ENCODE data around the gene SERBP1.
A peak's percentile ranks its signal among the peaks of the same experiment; 100 is the strongest.
"Not testable (repeated sequence)": the region's sequence is repeated elsewhere in the genome, so short reads cannot be mapped to it uniquely, and the experiment has no call there.

Gene SERBP1

DNA sequence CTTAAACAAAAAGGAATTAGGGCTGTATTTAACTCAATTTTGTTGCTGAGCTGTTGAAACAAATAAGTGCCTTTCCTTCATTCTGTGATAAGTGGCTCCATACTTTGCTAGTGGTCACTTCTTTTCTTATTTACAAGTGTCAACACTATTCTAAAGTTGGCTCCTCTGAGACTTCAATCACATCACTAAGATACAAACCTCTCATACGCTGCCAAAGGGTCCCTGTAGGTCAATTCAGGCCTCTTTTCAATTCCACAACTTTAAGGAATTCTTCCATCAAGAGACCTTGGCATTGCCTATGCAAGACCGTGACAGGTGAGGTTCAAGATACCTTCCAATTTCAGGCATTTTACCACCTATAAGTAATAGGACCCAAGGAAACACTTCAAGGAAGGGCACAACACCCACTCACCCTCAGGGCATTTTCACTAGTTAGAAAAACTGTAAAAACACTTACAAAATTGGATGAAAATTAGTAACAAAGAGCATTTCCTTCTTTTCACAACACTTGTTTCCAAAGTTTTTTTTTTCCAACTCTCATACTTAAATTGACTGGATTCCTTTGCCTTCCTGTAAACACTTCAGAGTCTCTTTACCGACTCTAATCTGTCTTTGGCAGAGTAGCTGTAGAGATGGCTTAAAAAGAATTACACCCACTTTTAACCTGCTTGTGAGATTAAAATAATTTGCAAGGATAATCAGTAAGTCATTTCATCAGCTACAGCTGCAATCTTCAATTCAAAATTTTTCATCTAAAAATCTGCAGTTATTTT, 24.5 kb downstream of the SERBP1 start:
- no peak overlapping the region for H3K4me3 ChIP-seq (ENCODE audit: low read depth, low read length)
- peaks cover 12% of the 10 kb centered on the region for H3K4me1 ChIP-seq (ENCODE audit: control insufficient read depth, insufficient read depth, low read length, unreplicated experiment)
- peak overlapping the region; percentile 15; the same call in 1 of the 2 replicates for H3K27ac ChIP-seq (ENCODE audit: low read depth, low read length)
- H3K79me2 ChIP-seq (ENCODE audit: control insufficient read depth, insufficient read depth, low read length, unreplicated experiment): no peaks in the 10 kb centered on the region
- H3K36me3 ChIP-seq (ENCODE audit: insufficient read depth, low read length): peaks cover 5% of the 10 kb centered on the region; the same call in 1 of the 2 replicates
- H3K27me3 ChIP-seq (ENCODE audit: insufficient read depth, low read length): no peaks in the 10 kb centered on the region
- H2AFZ ChIP-seq (ENCODE audit: low read length, unreplicated experiment): no peak overlapping the region

DNA sequence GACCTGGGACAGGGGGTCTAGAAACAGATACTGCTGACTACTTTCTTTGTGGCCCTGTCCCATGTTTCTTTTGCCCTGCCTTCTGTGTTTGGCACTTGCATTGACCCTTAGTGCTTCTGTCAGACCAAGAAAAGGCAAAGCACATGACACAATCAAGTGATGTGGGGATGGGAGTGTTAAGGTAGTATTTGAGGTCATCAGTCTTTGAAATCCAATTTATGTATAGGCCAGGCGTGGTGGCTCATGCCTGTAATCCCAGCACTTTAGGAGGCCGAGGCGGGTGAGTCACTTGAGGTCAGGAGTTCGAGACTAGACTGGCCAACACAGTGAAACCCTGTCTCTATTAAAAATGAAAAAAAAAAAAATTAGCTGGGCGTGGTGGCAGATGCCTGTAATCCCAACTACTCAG, 26.0 kb downstream of the SERBP1 start:
- Histone ChIP-seq H2AFZ (ENCODE audit: low read length, unreplicated experiment) (no peak overlapping the region), H3K79me2 (ENCODE audit: control insufficient read depth, insufficient read depth, low read length, unreplicated experiment) (no peaks in the 10 kb centered on the region), H3K27me3 (ENCODE audit: insufficient read depth, low read length) (no peaks in the 10 kb centered on the region), H3K27ac (ENCODE audit: low read depth, low read length) (peak overlapping the region; percentile 44), H3K4me1 (ENCODE audit: control insufficient read depth, insufficient read depth, low read length, unreplicated experiment) (peaks cover 20% of the 10 kb centered on the region), H3K4me3 (ENCODE audit: low read depth, low read length) (no peak overlapping the region), H3K36me3 (ENCODE audit: insufficient read depth, low read length) (no peaks in the 10 kb centered on the region)

DNA sequence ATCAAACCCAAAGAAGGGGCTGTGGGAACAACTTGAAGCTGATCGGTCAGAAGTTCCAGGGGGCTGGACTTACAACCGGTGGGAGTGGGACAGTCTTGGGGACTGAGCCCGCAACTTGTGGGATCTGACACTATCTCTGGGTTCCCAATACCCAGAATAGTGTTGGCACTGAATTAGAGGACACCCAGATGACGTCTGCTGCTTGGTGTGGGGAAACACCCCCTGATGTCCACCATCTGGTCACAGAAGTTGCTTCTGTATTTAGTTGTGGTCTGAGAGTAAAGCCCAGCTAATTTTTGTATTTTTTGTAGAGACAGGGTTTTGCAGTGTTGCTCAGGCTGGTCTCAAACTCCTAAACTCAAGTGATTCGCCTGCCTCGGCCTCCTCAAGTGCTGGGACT, 28.8 kb downstream of the SERBP1 start:
- Histone ChIP-seq H3K27ac (ENCODE audit: low read depth, low read length) (no peak overlapping the region), H3K27me3 (ENCODE audit: insufficient read depth, low read length) (no peaks in the 10 kb centered on the region), H3K36me3 (ENCODE audit: insufficient read depth, low read length) (peaks cover 3% of the 10 kb centered on the region; the same call in 1 of the 2 replicates), H3K4me1 (ENCODE audit: control insufficient read depth, insufficient read depth, low read length, unreplicated experiment) (peaks cover 20% of the 10 kb centered on the region), H3K4me3 (ENCODE audit: low read depth, low read length) (no peak overlapping the region), H2AFZ (ENCODE audit: low read length, unreplicated experiment) (no peak overlapping the region), H3K79me2 (ENCODE audit: control insufficient read depth, insufficient read depth, low read length, unreplicated experiment) (no peaks in the 10 kb centered on the region)

DNA sequence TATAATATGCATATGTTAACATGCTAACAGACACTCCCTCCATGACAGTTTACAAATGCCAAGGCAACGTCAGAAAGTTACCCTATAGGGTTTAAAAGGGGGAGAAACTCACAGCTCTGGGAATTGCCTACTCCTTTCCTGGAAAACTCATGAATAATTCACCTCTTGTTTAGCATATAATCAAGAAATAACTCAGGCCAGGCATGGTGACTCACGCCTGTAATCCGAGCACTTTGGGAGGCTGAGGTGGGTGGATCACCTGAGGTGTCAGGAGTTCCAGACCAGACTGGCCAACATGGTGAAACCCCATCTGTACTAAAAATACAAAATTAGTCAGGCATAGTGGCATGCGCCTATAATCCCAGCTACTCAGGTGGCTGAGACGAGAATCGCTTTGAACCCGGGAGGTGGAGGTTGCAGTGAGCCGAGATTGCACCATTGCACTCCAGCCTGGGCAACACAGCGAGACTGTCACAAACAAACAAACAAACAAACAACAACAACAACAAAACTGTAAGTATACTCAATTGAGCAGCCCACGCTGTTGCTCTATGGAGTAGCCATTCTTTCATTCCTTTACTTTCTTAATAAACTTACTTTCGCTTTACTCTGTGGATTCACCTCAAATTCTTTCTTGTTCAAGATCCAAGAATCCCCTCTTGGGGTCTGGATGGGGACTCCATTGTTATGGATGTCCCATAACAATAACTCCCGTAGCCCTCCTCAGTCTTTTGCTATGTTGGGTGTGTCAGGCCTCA, 30.0 kb downstream of the SERBP1 start:
- H3K79me2 ChIP-seq (ENCODE audit: control insufficient read depth, insufficient read depth, low read length, unreplicated experiment); H3K4me3 ChIP-seq (ENCODE audit: low read depth, low read length); H3K27me3 ChIP-seq (ENCODE audit: insufficient read depth, low read length); H2AFZ ChIP-seq (ENCODE audit: low read length, unreplicated experiment); H3K27ac ChIP-seq (ENCODE audit: low read depth, low read length); H3K36me3 ChIP-seq (ENCODE audit: insufficient read depth, low read length): not testable (repeated sequence)
- H3K4me1 ChIP-seq (ENCODE audit: control insufficient read depth, insufficient read depth, low read length, unreplicated experiment): peaks cover 20% of the 10 kb centered on the region

DNA sequence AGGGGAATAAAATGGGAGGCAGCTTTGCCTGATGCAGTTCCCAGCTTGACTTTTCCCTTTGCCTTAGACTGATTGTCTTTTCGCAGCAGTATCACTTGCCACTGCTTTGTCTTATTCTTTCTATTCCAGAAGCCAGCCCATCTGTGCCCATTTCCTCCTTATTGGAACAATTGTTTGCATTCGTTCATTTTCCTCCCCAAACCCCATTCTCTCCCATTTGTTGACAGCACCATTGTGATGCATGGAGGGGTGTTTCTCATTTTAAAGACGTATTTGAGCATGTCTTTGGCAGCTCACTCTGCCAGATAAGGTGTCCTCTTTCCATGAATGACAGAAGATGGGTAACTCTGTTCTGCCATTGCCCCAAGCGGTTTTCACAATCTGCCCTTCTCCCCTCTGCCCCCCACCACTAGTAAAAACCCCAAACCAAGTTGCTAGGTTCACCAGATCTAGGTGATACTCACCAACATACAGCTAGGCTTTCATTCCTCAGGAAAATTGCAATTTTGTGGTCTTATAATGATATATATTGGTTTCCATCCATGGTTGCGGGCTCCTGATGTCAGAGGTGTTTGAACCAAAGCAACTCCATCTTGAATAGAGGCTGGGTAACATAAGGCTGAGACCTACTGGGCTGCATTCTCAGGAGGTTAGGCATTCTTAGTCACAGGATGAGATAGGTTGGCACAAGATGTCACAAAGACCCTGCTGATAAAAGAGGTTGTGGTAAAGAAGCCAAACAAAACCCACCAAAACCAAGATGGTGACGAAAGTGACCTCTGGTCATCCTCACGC, 30.8 kb downstream of the SERBP1 start:
- Histone ChIP-seq H3K79me2 (ENCODE audit: control insufficient read depth, insufficient read depth, low read length, unreplicated experiment) (no peaks in the 10 kb centered on the region), H3K4me1 (ENCODE audit: control insufficient read depth, insufficient read depth, low read length, unreplicated experiment) (peaks cover 13% of the 10 kb centered on the region), H3K36me3 (ENCODE audit: insufficient read depth, low read length) (peaks cover 3% of the 10 kb centered on the region; the same call in 1 of the 2 replicates), H3K27ac (ENCODE audit: low read depth, low read length) (no peak overlapping the region), H3K27me3 (ENCODE audit: insufficient read depth, low read length) (no peaks in the 10 kb centered on the region), H3K4me3 (ENCODE audit: low read depth, low read length) (no peak overlapping the region), H2AFZ (ENCODE audit: low read length, unreplicated experiment) (no peak overlapping the region)

DNA sequence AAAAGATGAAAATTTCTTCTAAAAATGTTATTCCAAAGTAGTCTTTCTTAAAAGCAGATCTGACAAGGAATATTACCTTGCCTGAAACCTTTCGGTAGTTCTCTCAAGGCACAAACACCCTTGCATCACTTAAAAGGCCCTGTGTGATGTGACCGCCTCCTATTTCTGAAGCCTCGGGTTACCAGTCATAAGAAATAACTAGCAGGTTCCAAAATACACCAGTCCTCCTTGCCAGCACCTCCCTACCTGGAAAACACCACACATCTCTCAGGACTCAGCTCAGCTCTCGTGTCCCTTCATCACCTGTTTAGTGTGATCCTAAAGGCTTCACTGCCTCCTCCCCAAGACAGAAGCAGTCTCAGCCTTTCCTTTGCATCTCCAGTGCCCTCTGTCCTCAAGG, 35.7 kb downstream of the SERBP1 start:
- Histone ChIP-seq H3K27me3 (ENCODE audit: insufficient read depth, low read length) (no peaks in the 10 kb centered on the region), H3K27ac (ENCODE audit: low read depth, low read length) (no peak overlapping the region), H3K36me3 (ENCODE audit: insufficient read depth, low read length) (peaks cover 3% of the 10 kb centered on the region; the same call in 1 of the 2 replicates), H3K4me3 (ENCODE audit: low read depth, low read length) (no peak overlapping the region), H3K79me2 (ENCODE audit: control insufficient read depth, insufficient read depth, low read length, unreplicated experiment) (no peaks in the 10 kb centered on the region), H2AFZ (ENCODE audit: low read length, unreplicated experiment) (no peak overlapping the region), H3K4me1 (ENCODE audit: control insufficient read depth, insufficient read depth, low read length, unreplicated experiment) (peaks cover 15% of the 10 kb centered on the region)

DNA sequence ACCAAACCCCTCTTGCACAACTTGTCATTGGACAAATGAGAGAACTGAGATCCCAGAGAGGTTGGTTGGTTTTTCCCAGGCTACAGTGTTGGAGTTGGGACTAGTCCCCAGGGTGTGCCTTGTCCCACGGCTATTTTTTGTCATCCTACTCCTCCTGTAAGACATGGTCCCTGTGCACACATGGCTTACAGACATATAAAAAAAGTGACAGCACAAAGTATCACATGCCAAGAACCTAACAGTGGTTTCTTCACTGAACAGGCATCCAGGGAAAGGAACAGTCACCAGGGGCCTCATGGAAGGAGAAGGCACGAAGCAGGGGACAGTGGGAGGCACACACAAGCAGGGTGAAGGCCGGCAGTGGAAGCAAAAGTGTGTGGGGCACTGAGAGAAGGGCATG, 36.5 kb downstream of the SERBP1 start:
- Histone ChIP-seq H3K36me3 (ENCODE audit: insufficient read depth, low read length) (peaks cover 3% of the 10 kb centered on the region; the same call in 1 of the 2 replicates), H3K27ac (ENCODE audit: low read depth, low read length) (no peak overlapping the region), H3K79me2 (ENCODE audit: control insufficient read depth, insufficient read depth, low read length, unreplicated experiment) (no peaks in the 10 kb centered on the region), H3K4me3 (ENCODE audit: low read depth, low read length) (no peak overlapping the region), H3K4me1 (ENCODE audit: control insufficient read depth, insufficient read depth, low read length, unreplicated experiment) (peaks cover 15% of the 10 kb centered on the region), H2AFZ (ENCODE audit: low read length, unreplicated experiment) (no peak overlapping the region), H3K27me3 (ENCODE audit: insufficient read depth, low read length) (no peaks in the 10 kb centered on the region)

DNA sequence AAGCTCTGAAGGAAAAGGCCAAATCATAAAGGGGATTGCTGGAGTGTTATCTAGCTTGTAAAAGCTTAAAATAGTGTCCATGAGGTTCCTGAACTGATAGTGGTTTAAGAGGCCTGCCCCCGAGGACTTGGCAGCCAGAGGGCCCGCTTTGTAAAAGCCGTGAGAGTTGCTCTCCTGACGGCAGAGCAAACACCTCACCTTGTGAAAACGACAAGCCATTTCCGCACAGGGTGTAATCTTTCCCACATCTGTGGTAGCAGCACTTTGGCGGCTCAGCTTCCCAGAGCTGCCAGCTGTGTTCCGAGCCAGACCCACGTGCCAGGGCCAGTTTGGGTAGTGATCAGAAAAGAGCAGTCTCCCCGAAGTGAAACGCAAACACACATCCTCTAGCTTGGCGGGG, 37.0 kb downstream of the SERBP1 start:
- H3K27ac ChIP-seq (ENCODE audit: low read depth, low read length): no peak overlapping the region
- H2AFZ ChIP-seq (ENCODE audit: low read length, unreplicated experiment): no peak overlapping the region
- H3K4me1 ChIP-seq (ENCODE audit: control insufficient read depth, insufficient read depth, low read length, unreplicated experiment): peaks cover 15% of the 10 kb centered on the region
- peaks cover 3% of the 10 kb centered on the region; the same call in 1 of the 2 replicates for H3K36me3 ChIP-seq (ENCODE audit: insufficient read depth, low read length)
- no peaks in the 10 kb centered on the region for H3K79me2 ChIP-seq (ENCODE audit: control insufficient read depth, insufficient read depth, low read length, unreplicated experiment)
- no peaks in the 10 kb centered on the region for H3K27me3 ChIP-seq (ENCODE audit: insufficient read depth, low read length)
- H3K4me3 ChIP-seq (ENCODE audit: low read depth, low read length): no peak overlapping the region

DNA sequence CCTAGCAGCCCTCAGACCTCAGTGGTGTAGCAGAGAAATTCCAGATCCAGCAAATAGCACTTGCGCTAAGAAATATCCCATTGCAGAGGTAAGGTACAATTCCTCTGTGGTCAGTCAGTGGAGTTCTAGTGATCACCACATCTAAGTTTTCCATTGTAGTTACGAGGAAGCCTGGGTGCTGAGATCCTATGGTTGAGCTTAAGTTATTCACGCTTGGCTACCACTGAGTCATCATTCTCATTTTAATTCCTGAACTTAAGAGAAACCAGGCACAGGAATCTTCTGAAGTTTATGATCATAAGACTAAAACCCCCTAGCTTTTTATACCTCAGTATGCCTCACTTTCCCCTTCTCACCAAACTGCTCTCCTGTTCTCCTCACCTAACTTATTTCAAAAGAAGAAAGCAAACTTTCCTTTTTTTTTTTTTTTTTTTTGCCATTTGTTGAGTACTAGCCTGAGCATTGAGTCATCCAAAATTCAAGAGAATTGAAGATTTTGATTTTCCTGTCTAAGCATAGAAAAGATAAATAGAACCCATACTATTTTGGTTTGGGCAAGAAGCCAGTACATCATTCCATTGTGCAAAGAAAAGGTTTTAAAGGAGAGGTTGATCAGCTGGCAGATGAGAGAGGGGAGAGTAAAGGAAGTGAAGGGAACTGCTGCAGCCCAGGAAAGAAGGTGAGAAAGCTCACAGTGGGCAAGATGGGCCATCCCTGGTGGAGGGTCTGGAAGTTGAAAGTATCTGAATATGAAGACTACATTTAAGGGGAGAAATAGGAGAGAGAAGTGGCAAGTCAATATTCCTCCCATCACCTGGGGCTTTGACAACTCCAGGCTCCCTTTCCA, 39.9 kb downstream of the SERBP1 start:
- Histone ChIP-seq H3K79me2 (ENCODE audit: control insufficient read depth, insufficient read depth, low read length, unreplicated experiment) (no peaks in the 10 kb centered on the region), H3K27me3 (ENCODE audit: insufficient read depth, low read length) (no peaks in the 10 kb centered on the region), H3K36me3 (ENCODE audit: insufficient read depth, low read length) (peaks cover 9% of the 10 kb centered on the region; the same call in 1 of the 2 replicates), H3K4me1 (ENCODE audit: control insufficient read depth, insufficient read depth, low read length, unreplicated experiment) (peaks cover 15% of the 10 kb centered on the region), H3K4me3 (ENCODE audit: low read depth, low read length) (0 out of 2 replicates have a peak overlapping the region, but pooled peaks have one; percentile 1), H2AFZ (ENCODE audit: low read length, unreplicated experiment) (no peak overlapping the region), H3K27ac (ENCODE audit: low read depth, low read length) (peak overlapping the region; percentile 26)
